Colonic mucosa (tissue), 4 donors: ENCODE results near the gene KRTAP5-5. TPM values are rescaled to one million over a fixed set of nuclear protein-coding genes. Genes with fewer than 3 reads are reported as not detected.
"Not testable (repeated sequence)": the region's sequence is repeated elsewhere in the genome, so short reads cannot be mapped to it uniquely, and the experiment has no call there.

Source experiments
- DNase-seq: peaks from one replicate; pipeline ENCODE4 v3.0.0-alpha.2; 2020
- H3K27ac ChIP-seq: fragments of 200-600 bp; one replicate; pipeline ENCODE4 v1.8.0; 2021
- H3K27me3 ChIP-seq: fragments of 200-600 bp; one replicate; pipeline ENCODE4 v1.8.0; 2021
- H3K36me3 ChIP-seq: fragments of 200-600 bp; one replicate; pipeline ENCODE4 v1.8.0; 2021
- H3K4me1 ChIP-seq: fragments of 200-600 bp; one replicate; pipeline ENCODE4 v1.8.0; 2021; ENCODE audit warnings: mild to moderate bottlenecking
- H3K4me3 ChIP-seq: fragments of 200-600 bp; one replicate; pipeline ENCODE4 v1.8.0; 2021
- H3K9ac ChIP-seq, 2 donors: one replicate each; pipeline ENCODE4 v1.7.0; 2013; ENCODE audit warnings: control low read depth in 2 of 2, low read depth in 2 of 2, low read length in 2 of 2
- H3K9me3 ChIP-seq: fragments of 200-600 bp; one replicate; pipeline ENCODE4 v1.8.0; 2021
- CTCF ChIP-seq: fragments of 200-600 bp; IDR thresholded peaks from one replicate; pipeline ENCODE4 v1.8.0; 2022; ENCODE audit warnings: antibody characterized with exemption, mild to moderate bottlenecking
- intact Hi-C: fragments of 100-400 bp; cut with DNase I; formaldehyde crosslinking; loops from one replicate; pipeline ENCODE4 v1.14.1; 2022
- total RNA-seq, 2 donors: library from RNA; stranded (reverse); fragmentation: NEBNext Ultra II Directional in 1 of 2; extraction: Animal tissue kit (Norgen Biotek cat#: 25700) in 1 of 2; gene quantifications; one replicate each; pipeline ENCODE4 v1.2.1, GENCODE V29; 2021
- donor health status: healthy.
- donor health status: DM: no; HTN: no; CAD: no.
- donor health status: DM: no; HTN: no; CAD: no.

The KRTAP5-5 gene
- total RNA-seq: not detected

DNA sequence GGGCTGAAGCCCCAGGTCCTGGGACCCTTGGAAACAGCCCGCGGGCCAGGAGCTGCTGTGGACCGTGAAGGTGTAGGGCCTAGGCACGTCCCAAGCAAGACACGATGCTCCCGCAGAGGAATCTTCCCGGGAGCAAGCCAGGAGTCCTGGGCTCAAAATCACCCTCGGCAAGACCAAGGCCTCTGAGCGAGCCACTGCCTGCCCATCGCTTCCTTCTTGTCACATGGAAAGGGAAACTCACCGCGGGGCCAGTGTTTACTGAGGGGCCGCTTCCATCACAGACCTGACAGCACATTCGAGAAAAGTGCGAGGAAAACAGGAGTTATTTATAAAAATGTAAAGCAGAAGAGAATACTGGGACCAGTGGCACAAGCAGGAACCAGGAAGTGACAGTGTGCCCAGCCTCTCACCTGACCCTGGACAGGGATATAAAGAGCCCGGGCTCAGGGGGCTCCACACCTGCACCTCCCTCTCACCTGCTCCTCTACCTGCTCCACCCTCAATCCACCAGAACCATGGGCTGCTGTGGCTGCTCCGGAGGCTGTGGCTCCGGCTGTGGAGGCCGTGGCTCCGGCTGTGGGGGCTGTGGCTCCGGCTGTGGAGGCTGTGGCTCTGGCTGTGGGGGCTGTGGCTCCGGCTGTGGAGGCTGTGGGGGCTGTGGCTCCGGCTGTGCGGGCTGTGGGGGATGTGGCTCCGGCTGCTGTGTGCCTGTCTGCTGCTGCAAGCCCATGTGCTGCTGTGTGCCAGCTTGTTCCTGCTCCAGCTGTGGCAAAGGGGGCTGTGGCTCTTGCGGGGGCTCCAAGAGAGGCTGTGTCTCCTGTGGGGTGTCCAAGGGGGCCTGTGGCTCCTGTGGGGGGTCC is at the start of gene KRTAP5-5:
Gene KRTAP5-5 (plus strand): TSS at position 450 of the 860 bp plus-strand sequence. CDS start 66 bp downstream, at position 516.
- Histone ChIP-seq H3K27ac (no peak within 1 kb of the TSS), H3K4me3 (no peak within 1 kb of the TSS), H3K36me3 (no peaks in the 10 kb centered on the region), H3K4me1 (no peaks in the 10 kb centered on the region), H3K27me3 (no peaks in the 10 kb centered on the region), H3K9me3 (no peaks in the 10 kb centered on the region), H3K9ac (no peak within 1 kb of the TSS)
- no peak for TF ChIP-seq CTCF
- DNase-seq: no peak
- intact Hi-C loops: loop anchor here (5.0 kb wide), 1 partner anchor 82 kb away; no protein-coding TSS in a partner anchor

GRCh38 chr11:1581976-1582375 is 47.6 kb upstream of the KRTAP5-5 start:
- no peaks in the 10 kb centered on the region for H3K27me3 ChIP-seq
- H3K4me3 ChIP-seq: no peak overlapping the region
- no peak overlapping the region for H3K9ac ChIP-seq
- intact Hi-C loops: no loop called here
- no peak overlapping the region for H3K27ac ChIP-seq
- H3K9me3 ChIP-seq: no peaks in the 10 kb centered on the region
- no peaks in the 10 kb centered on the region for H3K36me3 ChIP-seq
- no peaks in the 10 kb centered on the region for H3K4me1 ChIP-seq
- TF ChIP-seq CTCF: no peak
- no peak for DNase-seq

DNA sequence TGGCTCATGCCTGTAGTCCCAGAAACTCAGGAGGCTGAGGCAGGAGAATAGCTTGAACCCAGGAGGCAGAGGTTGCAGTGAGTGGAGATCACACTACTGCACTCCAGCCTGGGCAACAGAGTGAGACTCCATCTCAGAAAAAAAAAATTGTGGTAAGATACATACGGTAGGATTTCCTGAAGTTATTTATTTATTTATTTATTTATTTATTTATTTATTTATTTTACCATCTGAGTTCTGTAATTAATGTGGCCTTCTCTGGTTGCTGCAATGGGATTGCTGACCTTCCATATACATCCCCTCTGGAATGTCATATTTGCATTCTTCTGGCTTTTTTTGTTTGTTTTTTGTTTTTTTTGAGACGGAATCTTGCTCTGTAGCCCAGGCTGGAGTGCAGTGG is 46.7 kb upstream of the KRTAP5-5 start:
- H3K9ac ChIP-seq, H3K36me3 ChIP-seq, H3K4me1 ChIP-seq, DNase-seq, intact Hi-C loops, H3K9me3 ChIP-seq, H3K4me3 ChIP-seq, H3K27me3 ChIP-seq, H3K27ac ChIP-seq: not testable (repeated sequence)

GRCh38 chr11:1584661-1585370 is 44.8 kb upstream of the KRTAP5-5 start, which contains the start of gene KRTAP5-1:
Gene KRTAP5-1, minus strand, starts transcription at chr11:1585283. Its CDS starts 34 bp downstream, at chr11:1585249.
- H3K4me1 ChIP-seq, H3K9me3 ChIP-seq, DNase-seq, H3K27ac ChIP-seq, H3K4me3 ChIP-seq, intact Hi-C loops, H3K9ac ChIP-seq, H3K36me3 ChIP-seq, H3K27me3 ChIP-seq: not testable (repeated sequence)

- Histone ChIP-seq H3K36me3 (no peaks in the 10 kb centered on the region), H3K9ac (no peak overlapping the region), H3K4me3 (no peak overlapping the region), H3K27me3 (no peaks in the 10 kb centered on the region), H3K9me3 (no peaks in the 10 kb centered on the region), H3K4me1 (no peaks in the 10 kb centered on the region), H3K27ac (no peak overlapping the region)
- no peak for DNase-seq
- intact Hi-C loops: no loop called here
- TF ChIP-seq CTCF: no peak
Measured at GRCh38 chr11:1586699-1587098, 42.9 kb upstream of the KRTAP5-5 start.

DNA sequence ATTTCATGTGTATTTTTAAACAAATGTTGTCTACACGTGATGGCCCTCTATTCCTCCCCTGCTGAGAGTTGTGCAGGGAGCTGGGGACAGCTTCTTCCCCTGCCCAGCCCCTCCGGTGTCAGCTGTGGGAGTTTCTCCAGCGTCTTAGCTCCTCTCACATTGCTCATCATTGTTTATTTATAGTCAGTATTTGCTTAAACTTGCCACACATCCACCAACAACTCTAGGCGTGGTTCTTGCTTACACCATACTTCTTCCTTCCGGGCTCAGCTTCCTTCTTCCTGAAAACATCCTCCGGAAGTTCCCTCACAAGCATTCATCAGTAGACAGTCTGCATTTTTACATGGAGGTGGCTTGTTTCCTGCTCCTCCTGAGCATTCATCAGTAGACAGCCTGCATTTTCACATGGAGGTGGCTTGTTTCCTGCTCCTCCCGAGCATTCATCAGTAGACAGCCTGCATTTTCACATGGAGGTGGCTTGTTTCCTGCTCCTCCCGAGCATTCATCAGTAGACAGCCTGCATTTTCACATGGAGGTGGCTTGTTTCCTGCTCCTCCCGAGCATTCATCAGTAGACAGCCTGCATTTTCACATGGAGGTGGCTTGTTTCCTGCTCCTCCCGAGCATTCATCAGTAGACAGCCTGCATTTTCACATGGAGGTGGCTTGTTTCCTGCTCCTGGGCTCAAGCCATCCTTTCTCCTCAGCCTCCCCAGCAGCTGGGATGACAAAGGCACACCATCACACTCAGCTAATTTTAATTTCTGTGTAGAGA is 40.2 kb upstream of the KRTAP5-5 start:
- H3K36me3 ChIP-seq, DNase-seq, H3K4me1 ChIP-seq, intact Hi-C loops, H3K9me3 ChIP-seq, H3K27me3 ChIP-seq, H3K9ac ChIP-seq, H3K27ac ChIP-seq, H3K4me3 ChIP-seq: not testable (repeated sequence)
